IMR-90 (cell line): ENCODE measurements around the gene ADPRHL1. TPM values are rescaled to one million over a fixed set of nuclear protein-coding genes. Genes with fewer than 3 reads are reported as not detected.

Source experiments
- ATAC-seq: fragments of 200-7000 bp; cut with Tn5 transposase; 2 replicates; pipeline ENCODE4 v1.9.1; 2020; ENCODE audit warnings: low read depth, mild to moderate bottlenecking, moderate library complexity
- BruUV-seq: library from RNA; stranded (reverse); fragments of 400-500 nt; replicated peaks from 2 replicates; lab custom pipeline; 2021; lab: Mats Ljungman, UMichigan
- CTCF ChIA-PET: fragments of 300-600 bp; formaldehyde crosslinking; extraction: SDS; loops from one replicate; lab custom pipeline; 2021; ENCODE audit warnings: antibody characterized with exemption; lab: Yijun Ruan, JAX
- POLR2A ChIA-PET: fragments of 300-600 bp; sonication (Branson Sonifier 250); formaldehyde crosslinking; loops from one replicate; lab custom pipeline; 2022; ENCODE audit warnings: antibody characterized with exemption; ENCODE audit not compliant: unreplicated experiment; lab: Charles Lee
- DNase-seq: peaks from one replicate; pipeline ENCODE4 v3.0.0; 2013
- H2AFZ ChIP-seq: replicated peaks from 2 replicates; pipeline ENCODE3; 2013; ENCODE audit warnings: low read length, mild to moderate bottlenecking; ENCODE audit not compliant: poor library complexity
- H2AK5ac ChIP-seq: 2 replicates; pipeline ENCODE4 v1.6.1; 2013; ENCODE audit warnings: low read depth, low read length, inconsistent platforms
- H2AK9ac ChIP-seq: replicated peaks from 2 replicates; pipeline ENCODE3; 2013; ENCODE audit warnings: mild to moderate bottlenecking, low read depth, low read length, moderate library complexity; ENCODE audit not compliant: poor library complexity
- H2BK120ac ChIP-seq: 2 replicates; pipeline ENCODE4 v1.6.1; 2013; ENCODE audit warnings: low read depth, low read length, inconsistent platforms
- H2BK15ac ChIP-seq: 3 replicates; pipeline ENCODE4 v1.6.1; 2013; ENCODE audit warnings: low read depth, low read length, inconsistent platforms
- H2BK20ac ChIP-seq: 2 replicates; pipeline ENCODE4 v1.6.1; 2013; ENCODE audit warnings: low read depth, mild to moderate bottlenecking, inconsistent platforms, low read length, moderate library complexity
- H2BK5ac ChIP-seq: 2 replicates; pipeline ENCODE4 v1.6.1; 2013; ENCODE audit warnings: mild to moderate bottlenecking, low read depth, low read length, inconsistent platforms; ENCODE audit not compliant: poor library complexity, severe bottlenecking
- H3K14ac ChIP-seq: replicated peaks from 2 replicates; pipeline ENCODE4 v1.6.1; 2013; ENCODE audit warnings: low read depth, low read length, inconsistent platforms
- H3K18ac ChIP-seq: 2 replicates; pipeline ENCODE4 v1.6.1; 2013; ENCODE audit warnings: low read depth, low read length, control low read depth
- H3K23ac ChIP-seq: 2 replicates; pipeline ENCODE4 v1.6.1; 2013; ENCODE audit warnings: low read depth, low read length, inconsistent platforms
- H3K27ac ChIP-seq: 2 replicates; pipeline ENCODE4 v1.5.1; 2013; ENCODE audit warnings: mild to moderate bottlenecking, control low read depth, low read length; ENCODE audit not compliant: insufficient read depth
- H3K27me3 ChIP-seq: 2 replicates; pipeline ENCODE4 v1.6.1; 2013; ENCODE audit warnings: low read length; ENCODE audit not compliant: control insufficient read depth, insufficient read depth
- H3K36me3 ChIP-seq: 2 replicates; pipeline ENCODE4 v1.6.1; 2013; ENCODE audit warnings: low read length, mixed read lengths; ENCODE audit not compliant: control insufficient read depth, insufficient read depth
- H3K4ac ChIP-seq: 2 replicates; pipeline ENCODE4 v1.6.1; 2013; ENCODE audit warnings: low read depth, low read length, inconsistent platforms
- H3K4me1 ChIP-seq: 2 replicates; pipeline ENCODE4 v1.6.1; 2013; ENCODE audit warnings: low read length, mixed read lengths; ENCODE audit not compliant: control insufficient read depth, insufficient read depth
- H3K4me2 ChIP-seq: 2 replicates; pipeline ENCODE4 v1.6.1; 2013; ENCODE audit warnings: low read depth, mild to moderate bottlenecking, control low read depth, low read length, moderate library complexity
- H3K4me3 ChIP-seq: 2 replicates; pipeline ENCODE4 v1.5.1; 2013; ENCODE audit warnings: low read depth, mild to moderate bottlenecking, control low read depth, low read length, moderate library complexity; ENCODE audit not compliant: insufficient read depth
- H3K56ac ChIP-seq: 2 replicates; pipeline ENCODE4 v1.6.1; 2013; ENCODE audit warnings: low read length, inconsistent platforms; ENCODE audit not compliant: insufficient read depth; ENCODE audit errors: extremely low read depth
- H3K79me1 ChIP-seq, 2 experiments: 2 replicates each; pipeline ENCODE4 v1.6.1; 2013; ENCODE audit warnings: low read length in 2 of 2, inconsistent platforms in 1 of 2, low read depth in 1 of 2
- H3K9ac ChIP-seq: 2 replicates; pipeline ENCODE4 v1.6.1; 2013; ENCODE audit warnings: low read depth, low read length, control low read depth
- H3K9me1 ChIP-seq: 2 replicates; pipeline ENCODE4 v1.6.1; 2013; ENCODE audit warnings: low read length, inconsistent platforms; ENCODE audit not compliant: insufficient read depth
- H3K9me3 ChIP-seq: 2 replicates; pipeline ENCODE4 v1.6.1; 2013; ENCODE audit warnings: low read length; ENCODE audit not compliant: control insufficient read depth, insufficient read depth
- H4K20me1 ChIP-seq: 2 replicates; pipeline ENCODE4 v1.6.1; 2013; ENCODE audit warnings: low read length, inconsistent platforms; ENCODE audit not compliant: insufficient read depth
- H4K5ac ChIP-seq: 2 replicates; pipeline ENCODE4 v1.6.1; 2013; ENCODE audit warnings: mild to moderate bottlenecking, low read depth, low read length, control low read depth
- H4K8ac ChIP-seq, 2 experiments: 2 replicates each; pipeline ENCODE4 v1.6.1; 2013; ENCODE audit warnings: low read depth in 2 of 2, low read length in 2 of 2, control low read depth in 1 of 2, inconsistent platforms in 1 of 2
- H4K91ac ChIP-seq: 2 replicates; pipeline ENCODE4 v1.6.1; 2013; ENCODE audit warnings: low read depth, low read length, inconsistent platforms; ENCODE audit not compliant: insufficient read depth
- BHLHE40 ChIP-seq: fragments of 150-350 bp; IDR thresholded peaks from 2 replicates; pipeline ENCODE4 v1.6.1; 2016; ENCODE audit warnings: mild to moderate bottlenecking, low read depth, low read length
- CEBPB ChIP-seq: IDR thresholded peaks from 2 replicates; pipeline ENCODE4 v1.6.1; 2012; ENCODE audit warnings: low read depth, low read length, improper control_type of control experiment
- CHD1 ChIP-seq: IDR thresholded peaks from 2 replicates; pipeline ENCODE4 v1.6.1; 2012; ENCODE audit warnings: low read depth, low read length, improper control_type of control experiment
- FOS ChIP-seq: fragments of 150-350 bp; IDR thresholded peaks from 2 replicates; pipeline ENCODE4 v1.6.1; 2016; ENCODE audit warnings: low read depth, low read length
- MAFK ChIP-seq: IDR thresholded peaks from 2 replicates; pipeline ENCODE4 v1.6.1; 2012; ENCODE audit warnings: low read depth, low read length, improper control_type of control experiment
- MAZ ChIP-seq: IDR thresholded peaks from 2 replicates; pipeline ENCODE4 v1.6.1; 2012; ENCODE audit warnings: low read depth, mild to moderate bottlenecking, low read length, improper control_type of control experiment, moderate library complexity, borderline replicate concordance
- MXI1 ChIP-seq: IDR thresholded peaks from 2 replicates; pipeline ENCODE4 v1.6.1; 2012; ENCODE audit warnings: low read depth, mild to moderate bottlenecking, low read length, moderate library complexity, borderline replicate concordance
- NFE2L2 ChIP-seq: fragments of 150-350 bp; IDR thresholded peaks from 2 replicates; pipeline ENCODE4 v1.6.1; 2016; ENCODE audit warnings: low read depth, mild to moderate bottlenecking, low read length
- POLR2A ChIP-seq: IDR thresholded peaks from 2 replicates; pipeline ENCODE4 v1.6.1; 2012; ENCODE audit warnings: mild to moderate bottlenecking, low read depth, low read length
- RAD21 ChIP-seq: IDR thresholded peaks from 2 replicates; pipeline ENCODE4 v1.6.1; 2012; ENCODE audit warnings: low read length, improper control_type of control experiment
- RCOR1 ChIP-seq: IDR thresholded peaks from 2 replicates; pipeline ENCODE4 v1.6.1; 2012; ENCODE audit warnings: mild to moderate bottlenecking, low read length, improper control_type of control experiment; ENCODE audit not compliant: insufficient replicate concordance
- RFX5 ChIP-seq: IDR thresholded peaks from 2 replicates; pipeline ENCODE4 v1.8.0; 2012; ENCODE audit warnings: low read depth, mild to moderate bottlenecking, low read length, moderate library complexity
- WGBS, 2 experiments: methylation state at CpG; one replicate each; pipeline versions ENCODE4 v1.1.5 to v1.1.7; 2013; ENCODE audit warnings: missing lambda C conversion rate in 2 of 2; ENCODE audit not compliant: insufficient read length in 1 of 2; ENCODE audit errors: extremely low coverage in 2 of 2; 5-methylcytosine and 5-hydroxymethylcytosine counted together
- dilution Hi-C: fragments of 300-500 bp; cut with HindIII; formaldehyde crosslinking; loops from one replicate; pipeline ENCODE4 v1.14.3; 2018; ENCODE audit warnings: low sequenced_read_pairs; ENCODE audit not compliant: unreplicated experiment
- in situ Hi-C: fragments of 300-500 bp; cut with MboI; formaldehyde crosslinking; loops from 3 replicates; pipeline ENCODE4 v1.14.3; 2019; ENCODE audit warnings: low sequenced_read_pairs, inconsistent platforms, mixed read lengths
- intact Hi-C: fragments of 100-400 bp; cut with micrococcal nuclease; formaldehyde crosslinking; loops from 2 replicates; pipeline ENCODE4 v1.10.0; 2022
- polyA plus RNA-seq, 3 experiments: library from polyadenylated mRNA; depleted of rRNA; stranded (reverse); fragments of >200 nt; gene quantifications; 2 replicates each; pipeline ENCODE4 v1.2.3, GENCODE V29; 2012; ENCODE audit warnings: low replicate concordance in 1 of 3
- total RNA-seq: library from RNA; depleted of rRNA; stranded (reverse); fragments of >200 nt; gene quantifications from 2 replicates; pipeline ENCODE4 v1.2.3, GENCODE V29; 2012
- TF ChIP-seq, protein P1 (sequence below): fragments of 150-350 bp; IDR thresholded peaks from 2 replicates; pipeline ENCODE4 v1.6.1; 2016; ENCODE audit warnings: low read depth, mild to moderate bottlenecking, low read length, moderate library complexity, borderline replicate concordance
- TF ChIP-seq, protein P2 (sequence below): conservative IDR thresholded peaks from 2 replicates; pipeline ENCODE4 v1.5.1; 2012; ENCODE audit warnings: mild to moderate bottlenecking, low read depth, low read length, improper control_type of control experiment

ADPRHL1 gene
- total and polyA plus RNA-seq, 2 of the 4 experiments (the other 2 are of a cell fraction), result 0.36 to 0.67 TPM

DNA sequence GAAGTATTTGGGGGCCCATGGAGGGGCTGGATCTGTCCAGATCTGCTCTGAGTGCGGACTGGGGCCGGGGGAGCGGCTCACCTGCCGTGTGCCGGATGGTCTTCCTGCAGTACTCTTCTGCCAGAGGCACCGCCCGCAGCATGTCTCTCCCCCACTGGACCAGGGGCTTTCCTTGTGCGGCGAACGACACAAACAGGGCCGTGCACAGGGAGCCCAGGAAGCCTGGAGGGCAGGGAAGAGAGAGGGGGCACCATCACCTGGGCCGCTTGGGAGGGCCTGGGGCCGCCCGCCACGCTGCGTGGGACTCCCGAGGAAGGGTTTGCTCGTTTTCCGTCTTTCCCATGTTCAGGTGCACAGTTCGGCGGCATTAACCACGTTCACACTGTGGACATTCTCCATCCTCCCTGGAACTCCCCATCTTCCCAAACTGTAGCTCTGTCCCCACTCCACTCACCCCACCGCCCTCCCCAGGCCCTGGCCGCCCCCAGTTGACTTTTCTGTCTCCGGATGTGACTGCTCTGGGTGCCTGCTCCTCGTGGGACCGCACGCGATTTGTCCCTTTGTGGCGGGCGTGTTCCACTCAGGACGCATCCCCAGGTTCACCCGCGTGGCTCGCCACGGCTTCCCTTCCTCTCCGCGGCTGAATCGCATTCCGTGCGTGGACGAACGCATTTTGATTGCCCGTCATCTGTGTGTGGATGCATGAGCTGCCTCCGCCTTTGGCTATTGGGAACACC, 24.2 kb downstream of the ADPRHL1 start (continued):
- TF ChIP-seq RCOR1, result no peak

DNA sequence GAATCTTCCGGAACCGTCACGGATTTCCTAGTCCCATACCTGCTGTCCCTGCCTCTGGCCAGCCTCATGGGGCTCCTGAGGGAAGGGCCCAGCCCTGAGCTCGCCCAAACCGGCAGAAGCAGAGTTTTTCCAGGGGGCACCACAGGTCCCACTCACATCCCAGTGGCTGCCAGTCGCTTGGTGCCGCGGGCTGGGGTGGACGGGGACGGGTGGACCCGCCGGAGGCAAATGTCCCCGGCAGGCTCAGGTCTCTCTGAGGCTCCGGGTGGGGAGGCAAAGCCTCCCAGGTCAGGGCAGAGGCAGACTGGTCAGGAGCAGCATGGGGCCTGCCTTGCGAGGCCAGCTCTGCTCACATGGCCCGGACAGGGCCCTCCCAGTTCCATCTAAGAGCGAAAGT, 24.8 kb downstream of the ADPRHL1 start:
- intact Hi-C loops, result no loop called here
- POLR2A ChIA-PET, result no interaction called here
- ATAC-seq, result no peak; the same call in 1 of the 2 replicates
- no peak for TF ChIP-seq RCOR1
- no peak for TF ChIP-seq FOS
- TF ChIP-seq POLR2A, result no peak
- TF ChIP-seq CEBPB, result no peak
- TF ChIP-seq RFX5, result no peak
- no peak for TF ChIP-seq RAD21
- TF ChIP-seq MAFK, result no peak
- TF ChIP-seq MAZ, result no peak
- no peak for TF ChIP-seq MXI1
- no peak for TF ChIP-seq NFE2L2
- no peak for TF ChIP-seq CHD1
- TF ChIP-seq, protein P1, sequence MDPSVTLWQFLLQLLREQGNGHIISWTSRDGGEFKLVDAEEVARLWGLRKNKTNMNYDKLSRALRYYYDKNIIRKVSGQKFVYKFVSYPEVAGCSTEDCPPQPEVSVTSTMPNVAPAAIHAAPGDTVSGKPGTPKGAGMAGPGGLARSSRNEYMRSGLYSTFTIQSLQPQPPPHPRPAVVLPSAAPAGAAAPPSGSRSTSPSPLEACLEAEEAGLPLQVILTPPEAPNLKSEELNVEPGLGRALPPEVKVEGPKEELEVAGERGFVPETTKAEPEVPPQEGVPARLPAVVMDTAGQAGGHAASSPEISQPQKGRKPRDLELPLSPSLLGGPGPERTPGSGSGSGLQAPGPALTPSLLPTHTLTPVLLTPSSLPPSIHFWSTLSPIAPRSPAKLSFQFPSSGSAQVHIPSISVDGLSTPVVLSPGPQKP, result no peak
- TF ChIP-seq BHLHE40, result no peak
- TF ChIP-seq, protein P2, sequence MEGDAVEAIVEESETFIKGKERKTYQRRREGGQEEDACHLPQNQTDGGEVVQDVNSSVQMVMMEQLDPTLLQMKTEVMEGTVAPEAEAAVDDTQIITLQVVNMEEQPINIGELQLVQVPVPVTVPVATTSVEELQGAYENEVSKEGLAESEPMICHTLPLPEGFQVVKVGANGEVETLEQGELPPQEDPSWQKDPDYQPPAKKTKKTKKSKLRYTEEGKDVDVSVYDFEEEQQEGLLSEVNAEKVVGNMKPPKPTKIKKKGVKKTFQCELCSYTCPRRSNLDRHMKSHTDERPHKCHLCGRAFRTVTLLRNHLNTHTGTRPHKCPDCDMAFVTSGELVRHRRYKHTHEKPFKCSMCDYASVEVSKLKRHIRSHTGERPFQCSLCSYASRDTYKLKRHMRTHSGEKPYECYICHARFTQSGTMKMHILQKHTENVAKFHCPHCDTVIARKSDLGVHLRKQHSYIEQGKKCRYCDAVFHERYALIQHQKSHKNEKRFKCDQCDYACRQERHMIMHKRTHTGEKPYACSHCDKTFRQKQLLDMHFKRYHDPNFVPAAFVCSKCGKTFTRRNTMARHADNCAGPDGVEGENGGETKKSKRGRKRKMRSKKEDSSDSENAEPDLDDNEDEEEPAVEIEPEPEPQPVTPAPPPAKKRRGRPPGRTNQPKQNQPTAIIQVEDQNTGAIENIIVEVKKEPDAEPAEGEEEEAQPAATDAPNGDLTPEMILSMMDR, result no peak

More for the DNA sequence above, 24.8 kb downstream of the ADPRHL1 start:
- Histone ChIP-seq H2BK5ac (no peak overlapping the region), H2AFZ (peak overlapping the region; percentile 5), H3K9me3 (no peaks in the 10 kb centered on the region), H3K79me1 (no peaks in the 10 kb centered on the region), H3K4me2 (no peak overlapping the region), H3K9ac (no peak overlapping the region), H3K9me1 (no peaks in the 10 kb centered on the region), H3K23ac (no peak overlapping the region), H3K4ac (no peak overlapping the region; the same call in 1 of the 2 replicates), H3K27me3 (no peaks in the 10 kb centered on the region), H2BK15ac (no peak overlapping the region), H3K4me3 (no peak overlapping the region), H3K27ac (no peak overlapping the region), H4K5ac (no peak overlapping the region), H4K8ac (no peak overlapping the region; a peak in 1 of 4 replicates), H3K36me3 (no peaks in the 10 kb centered on the region), H2BK120ac (no peak overlapping the region), H3K14ac (no peak overlapping the region), H4K20me1 (no peaks in the 10 kb centered on the region), H3K18ac (no peak overlapping the region), H4K91ac (no peak overlapping the region), H3K56ac (no peak overlapping the region), H2BK20ac (peak overlapping the region; percentile 83; the same call in 1 of the 2 replicates), H2AK9ac (no peak overlapping the region), H2AK5ac (no peak overlapping the region), H3K4me1 (peaks cover 6% of the 10 kb centered on the region; the same call in 1 of the 2 replicates)
- dilution Hi-C loops (no loop called here), in situ Hi-C loops (no loop called here)
- BruUV-seq, result no TSS peak
- 84% methylated on average over 16 of the region's 17 CpGs; no CpG with 5 or more reads in 1 of the 2 experiments for WGBS, 2 experiments
- CTCF ChIA-PET, result no interaction called here
- no peak for DNase-seq
